HCT116 (cell line): ENCODE measurements around the gene FBXL16. TPM values are rescaled to one million over a fixed set of nuclear protein-coding genes. Genes with fewer than 3 reads are reported as not detected.

ENCODE experiments used
- ATAC-seq: fragments of 200-7000 bp; cut with Tn5 transposase; 2 replicates; pipeline ENCODE4 v1.9.1; 2020; ENCODE audit warnings: mild to moderate bottlenecking, moderate library complexity
- BruUV-seq: library from RNA; stranded (reverse); fragments of 400-500 nt; replicated peaks from 2 replicates; lab custom pipeline; 2021; lab: Mats Ljungman, UMichigan
- CTCF ChIA-PET: fragments of 300-600 bp; sonication (Branson Sonifier 250); formaldehyde crosslinking; loops from one replicate; lab custom pipeline; 2021; ENCODE audit warnings: antibody characterized with exemption; lab: Charles Lee
- POLR2A ChIA-PET: fragments of 300-600, 350-600 bp; sonication (Branson Sonifier 250); formaldehyde crosslinking; loops from one replicate; lab custom pipeline; 2021; ENCODE audit warnings: antibody characterized with exemption; lab: Charles Lee
- RAD21 ChIA-PET, 2 experiments: fragments of 300-600 bp; sonication (Branson Sonifier 250); formaldehyde crosslinking; loops; one replicate each; lab custom pipeline; 2023; ENCODE audit warnings: low total read pairs in 2 of 2; ENCODE audit not compliant: uncharacterized antibody in 2 of 2, unreplicated experiment in 2 of 2, low non-redundant PET in 1 of 2; lab: Charles Lee
- DNase-seq: peaks from one replicate; pipeline ENCODE4 v3.0.0-alpha.2; 2010; ENCODE audit warnings: low read depth, low spot score
- H2AFZ ChIP-seq: fragments of 200-600 bp; shearing (Covaris generic), sonication (generic); 2 replicates; pipeline ENCODE4 v1.6.1; 2017; ENCODE audit warnings: low read depth, mixed run types, mixed read lengths, antibody characterized with exemption, low read length; ENCODE audit not compliant: poor library complexity, severe bottlenecking
- H3K27ac ChIP-seq: 2 replicates; pipeline ENCODE4 v1.5.1; 2012; ENCODE audit warnings: low read depth, low read length
- H3K27me3 ChIP-seq: fragments of 200-600 bp; sonication (generic); 2 replicates; pipeline ENCODE4 v1.6.1; 2016; ENCODE audit warnings: mixed run types, low read length, mixed read lengths; ENCODE audit not compliant: insufficient read depth
- H3K36me3 ChIP-seq, 2 experiments: fragments of 200-500 bp in 1 of 2; fragments of 200-600 bp in 1 of 2; sonication (Bioruptor generic) in 1 of 2; sonication (generic) in 1 of 2; 2 replicates each; pipeline versions ENCODE4 v1.5.1 to v1.6.1; 2014 to 2016; ENCODE audit warnings: low read length in 2 of 2, inconsistent platforms in 1 of 2, mixed read lengths in 1 of 2, mixed run types in 1 of 2; ENCODE audit not compliant: insufficient read depth in 2 of 2, control insufficient read depth in 1 of 2
- H3K4me1 ChIP-seq, 2 experiments: fragments of 200-600 bp in 1 of 2; sonication (generic) in 1 of 2; 2 replicates each; pipeline versions ENCODE4 v1.5.1 to v1.6.1; 2012 to 2017; ENCODE audit warnings: low read length in 2 of 2, inconsistent platforms in 1 of 2, mild to moderate bottlenecking in 1 of 2, mixed read lengths in 1 of 2, mixed run types in 1 of 2, moderate library complexity in 1 of 2; ENCODE audit not compliant: insufficient read depth in 2 of 2, control insufficient read depth in 1 of 2
- H3K4me2 ChIP-seq: fragments of 200-600 bp; sonication (generic); 2 replicates; pipeline ENCODE4 v1.6.1; 2017; ENCODE audit warnings: mixed run types, low read length, mixed read lengths
- H3K4me3 ChIP-seq, 2 experiments: fragments of 200-600 bp in 1 of 2; sonication (generic) in 1 of 2; replicated peaks in 1 of 2; 2 replicates each; pipeline ENCODE4 v1.5.1; 2011 to 2016; ENCODE audit warnings: low read length in 2 of 2, control low read depth in 1 of 2, low read depth in 1 of 2, mild to moderate bottlenecking in 1 of 2, mixed read lengths in 1 of 2, mixed run types in 1 of 2
- H3K79me2 ChIP-seq: fragments of 200-600 bp; sonication (generic); 2 replicates; pipeline ENCODE4 v1.6.1; 2017; ENCODE audit warnings: mild to moderate bottlenecking, mixed run types, low read length, moderate library complexity, mixed read lengths; ENCODE audit not compliant: insufficient read depth
- H3K9ac ChIP-seq: fragments of 200-600 bp; sonication (generic); 2 replicates; pipeline ENCODE4 v1.6.1; 2016; ENCODE audit warnings: low read length, mixed read lengths
- H3K9me2 ChIP-seq: fragments of 200-600 bp; sonication (generic), shearing (Covaris generic); 2 replicates; pipeline ENCODE4 v1.6.1; 2017; ENCODE audit warnings: mixed run types, mild to moderate bottlenecking, moderate library complexity; ENCODE audit not compliant: insufficient read depth
- H3K9me3 ChIP-seq, 2 experiments: fragments of 200-500 bp in 1 of 2; fragments of 200-600 bp in 1 of 2; sonication (Bioruptor generic) in 1 of 2; sonication (generic) in 1 of 2; 2 replicates each; pipeline ENCODE4 v1.6.1; 2014 to 2017; ENCODE audit warnings: low read length in 2 of 2, mixed read lengths in 2 of 2, inconsistent platforms in 1 of 2, low read depth in 1 of 2, mild to moderate bottlenecking in 1 of 2, mixed run types in 1 of 2, moderate library complexity in 1 of 2; ENCODE audit not compliant: control insufficient read depth in 1 of 2, insufficient read depth in 1 of 2
- H4K20me1 ChIP-seq: fragments of 200-600 bp; sonication (generic), shearing (Covaris generic); 2 replicates; pipeline ENCODE4 v1.6.1; 2017; ENCODE audit warnings: mixed run types, mild to moderate bottlenecking, moderate library complexity; ENCODE audit not compliant: insufficient read depth
- CBX3 ChIP-seq: IDR thresholded peaks from 2 replicates; pipeline ENCODE4 v1.6.1; 2012; ENCODE audit warnings: low read depth
- CEBPB ChIP-seq: IDR thresholded peaks from 2 replicates; pipeline ENCODE4 v1.6.1; 2012; ENCODE audit warnings: low read depth
- EGR1 ChIP-seq: IDR thresholded peaks from 2 replicates; pipeline ENCODE4 v1.6.1; 2012; ENCODE audit warnings: low read depth
- ELF1 ChIP-seq: IDR thresholded peaks from 2 replicates; pipeline ENCODE4 v1.6.1; 2012; ENCODE audit warnings: low read depth, borderline replicate concordance
- JUND ChIP-seq: IDR thresholded peaks from 2 replicates; pipeline ENCODE4 v1.6.1; 2012
- POLR2AphosphoS5 ChIP-seq: IDR thresholded peaks from 2 replicates; pipeline ENCODE4 v1.6.1; 2011; ENCODE audit warnings: mild to moderate bottlenecking, low read depth, low read length, moderate library complexity
- SIN3A ChIP-seq: IDR thresholded peaks from 2 replicates; pipeline ENCODE4 v1.6.1; 2012; ENCODE audit warnings: low read depth
- YY1 ChIP-seq: IDR thresholded peaks from 2 replicates; pipeline ENCODE4 v1.6.1; 2011; ENCODE audit warnings: low read length, low read depth, moderate library complexity, mild to moderate bottlenecking; ENCODE audit not compliant: insufficient replicate concordance; ENCODE audit errors: extremely low read depth
- ZFX ChIP-seq: fragments of 450-650 bp; IDR thresholded peaks from 2 replicates; pipeline ENCODE4 v1.6.1; 2017
- ZNF274 ChIP-seq: fragments of 200-500 bp; sonication (Bioruptor generic); IDR thresholded peaks from 2 replicates; pipeline ENCODE4 v1.6.1; 2014; ENCODE audit warnings: mild to moderate bottlenecking, low read depth, low read length, inconsistent platforms
- intact Hi-C: fragments of 100-400 bp; cut with micrococcal nuclease; formaldehyde crosslinking; loops from 2 replicates; pipeline ENCODE4 v1.10.0; 2022
- total RNA-seq: library from RNA; stranded (reverse); gene quantifications from one replicate; pipeline ENCODE4 v1.2.1, GENCODE V29; 2021; ENCODE audit not compliant: unreplicated experiment
- TF ChIP-seq, protein P1 (sequence below), 3 experiments: fragments of 200-600 bp in 1 of 3; sonication (generic) in 1 of 3; IDR thresholded peaks in 2 of 3; conservative IDR thresholded peaks in 1 of 3; 2 replicates each; pipeline ENCODE4 v1.5.1; 2012 to 2017; ENCODE audit warnings: low read depth in 2 of 3, low read length in 2 of 3, antibody characterized with exemption in 1 of 3, borderline replicate concordance in 1 of 3, control low read depth in 1 of 3, mild to moderate bottlenecking in 1 of 3, mixed read lengths in 1 of 3, mixed run types in 1 of 3, moderate library complexity in 1 of 3; ENCODE audit not compliant: insufficient read depth in 1 of 3
- TF ChIP-seq, protein P2 (sequence below): IDR thresholded peaks from 2 replicates; pipeline ENCODE4 v1.6.1; 2012
- TF ChIP-seq, protein P3 (sequence below): IDR thresholded peaks from 2 replicates; pipeline ENCODE4 v1.6.1; 2011; ENCODE audit warnings: mild to moderate bottlenecking, low read length, moderate library complexity; ENCODE audit not compliant: insufficient replicate concordance; ENCODE audit errors: extremely low read depth

FBXL16 gene
- total RNA-seq, 1 experiment from 2014 or later: 49.7 TPM

DNA sequence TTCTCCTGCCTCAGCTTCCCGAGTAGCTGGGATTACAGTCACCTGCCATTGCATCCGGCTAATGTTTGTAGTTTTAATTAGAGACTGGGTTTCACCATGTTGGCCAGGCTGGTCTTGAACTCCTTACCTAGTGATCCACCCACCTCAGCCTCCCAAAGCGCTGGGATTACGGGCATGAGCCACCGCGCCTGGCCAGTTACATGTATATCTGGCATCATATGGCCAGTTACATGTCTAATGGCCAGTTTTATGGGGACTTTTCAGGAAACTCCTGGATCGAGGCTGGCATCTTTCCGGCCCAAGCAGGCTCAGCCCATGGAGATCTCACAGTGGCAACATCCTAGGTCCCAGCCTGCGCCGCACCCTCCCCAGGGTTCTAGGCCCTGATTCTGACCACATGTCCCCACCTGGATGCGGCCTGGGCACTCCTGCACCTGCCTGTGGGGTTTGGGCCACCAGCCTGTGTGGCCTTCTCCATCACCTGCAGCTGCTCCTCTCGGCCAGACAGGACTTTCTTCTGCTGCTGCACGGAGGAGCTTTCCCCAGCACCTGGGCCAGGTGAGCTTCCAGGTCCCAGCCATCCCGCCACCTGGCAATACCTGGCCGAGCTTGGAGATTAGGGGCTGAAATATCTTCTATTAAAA lies 36.5 kb upstream of the FBXL16 start:
- Histone ChIP-seq H3K4me2 (peak overlapping the region; percentile 35; the same call in 1 of the 2 replicates), H3K4me1 (peaks cover 8 to 28% of the 10 kb centered on the region in 2 experiments), H2AFZ (no peak overlapping the region), H3K9me2 (no peaks in the 10 kb centered on the region), H3K4me3 (no peak overlapping the region), H3K27me3 (no peaks in the 10 kb centered on the region), H3K9me3 (no peaks in the 10 kb centered on the region), H3K9ac (peak overlapping the region; percentile 21; the same call in 1 of the 2 replicates), H3K27ac (0 out of 2 replicates have a peak overlapping the region, but pooled peaks have one; percentile 4), H4K20me1 (no peaks in the 10 kb centered on the region), H3K36me3 (peaks cover 0 to 4% of the 10 kb centered on the region in 2 experiments; a peak in 2 of 4 replicates), H3K79me2 (peaks cover 12% of the 10 kb centered on the region; the same call in 1 of the 2 replicates)
- DNase-seq (no peak), ATAC-seq (no peak)
- RAD21 ChIA-PET: interaction anchor here in 1 of 2 experiments (1.3 kb wide), 1 partner anchor 19 kb away, joined by 3 read pairs; no protein-coding TSS in a partner anchor
- CTCF ChIA-PET: interaction anchor here (2.2 kb wide), 1 partner anchor 43 kb away, joined by 5 read pairs; no protein-coding TSS in a partner anchor
- no TSS peak for BruUV-seq
- TF ChIP-seq EGR1: no peak
- no peak for TF ChIP-seq ZNF274
- no peak for TF ChIP-seq POLR2AphosphoS5
- no peak for TF ChIP-seq ELF1
- TF ChIP-seq JUND: no peak
- TF ChIP-seq, protein P1, sequence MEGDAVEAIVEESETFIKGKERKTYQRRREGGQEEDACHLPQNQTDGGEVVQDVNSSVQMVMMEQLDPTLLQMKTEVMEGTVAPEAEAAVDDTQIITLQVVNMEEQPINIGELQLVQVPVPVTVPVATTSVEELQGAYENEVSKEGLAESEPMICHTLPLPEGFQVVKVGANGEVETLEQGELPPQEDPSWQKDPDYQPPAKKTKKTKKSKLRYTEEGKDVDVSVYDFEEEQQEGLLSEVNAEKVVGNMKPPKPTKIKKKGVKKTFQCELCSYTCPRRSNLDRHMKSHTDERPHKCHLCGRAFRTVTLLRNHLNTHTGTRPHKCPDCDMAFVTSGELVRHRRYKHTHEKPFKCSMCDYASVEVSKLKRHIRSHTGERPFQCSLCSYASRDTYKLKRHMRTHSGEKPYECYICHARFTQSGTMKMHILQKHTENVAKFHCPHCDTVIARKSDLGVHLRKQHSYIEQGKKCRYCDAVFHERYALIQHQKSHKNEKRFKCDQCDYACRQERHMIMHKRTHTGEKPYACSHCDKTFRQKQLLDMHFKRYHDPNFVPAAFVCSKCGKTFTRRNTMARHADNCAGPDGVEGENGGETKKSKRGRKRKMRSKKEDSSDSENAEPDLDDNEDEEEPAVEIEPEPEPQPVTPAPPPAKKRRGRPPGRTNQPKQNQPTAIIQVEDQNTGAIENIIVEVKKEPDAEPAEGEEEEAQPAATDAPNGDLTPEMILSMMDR (IDR thresholded peaks at IDR 0.05 in 2 of 3, conservative IDR thresholded peaks at IDR 0.05 in 1 of 3; ENCODE audit: borderline replicate concordance in 1 of 3, insufficient read depth in 1 of 3, low read depth in 2 of 3, low read length in 2 of 3): no peak
- TF ChIP-seq, protein P2, sequence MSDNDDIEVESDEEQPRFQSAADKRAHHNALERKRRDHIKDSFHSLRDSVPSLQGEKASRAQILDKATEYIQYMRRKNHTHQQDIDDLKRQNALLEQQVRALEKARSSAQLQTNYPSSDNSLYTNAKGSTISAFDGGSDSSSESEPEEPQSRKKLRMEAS: no peak
- no peak for TF ChIP-seq SIN3A
- TF ChIP-seq YY1: no peak
- no peak for TF ChIP-seq CBX3
- TF ChIP-seq ZFX: no peak
- no peak for TF ChIP-seq CEBPB
- TF ChIP-seq, protein P3, sequence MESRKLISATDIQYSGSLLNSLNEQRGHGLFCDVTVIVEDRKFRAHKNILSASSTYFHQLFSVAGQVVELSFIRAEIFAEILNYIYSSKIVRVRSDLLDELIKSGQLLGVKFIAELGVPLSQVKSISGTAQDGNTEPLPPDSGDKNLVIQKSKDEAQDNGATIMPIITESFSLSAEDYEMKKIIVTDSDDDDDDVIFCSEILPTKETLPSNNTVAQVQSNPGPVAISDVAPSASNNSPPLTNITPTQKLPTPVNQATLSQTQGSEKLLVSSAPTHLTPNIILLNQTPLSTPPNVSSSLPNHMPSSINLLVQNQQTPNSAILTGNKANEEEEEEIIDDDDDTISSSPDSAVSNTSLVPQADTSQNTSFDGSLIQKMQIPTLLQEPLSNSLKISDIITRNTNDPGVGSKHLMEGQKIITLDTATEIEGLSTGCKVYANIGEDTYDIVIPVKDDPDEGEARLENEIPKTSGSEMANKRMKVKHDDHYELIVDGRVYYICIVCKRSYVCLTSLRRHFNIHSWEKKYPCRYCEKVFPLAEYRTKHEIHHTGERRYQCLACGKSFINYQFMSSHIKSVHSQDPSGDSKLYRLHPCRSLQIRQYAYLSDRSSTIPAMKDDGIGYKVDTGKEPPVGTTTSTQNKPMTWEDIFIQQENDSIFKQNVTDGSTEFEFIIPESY: no peak
- intact Hi-C loops: no loop called here
- POLR2A ChIA-PET: interaction anchor here (1.3 kb wide), 1 partner anchor 22 kb away, joined by 5 read pairs; no protein-coding TSS in a partner anchor
